ENCODE data around the gene ROBO1.

ROBO1 gene

DNA sequence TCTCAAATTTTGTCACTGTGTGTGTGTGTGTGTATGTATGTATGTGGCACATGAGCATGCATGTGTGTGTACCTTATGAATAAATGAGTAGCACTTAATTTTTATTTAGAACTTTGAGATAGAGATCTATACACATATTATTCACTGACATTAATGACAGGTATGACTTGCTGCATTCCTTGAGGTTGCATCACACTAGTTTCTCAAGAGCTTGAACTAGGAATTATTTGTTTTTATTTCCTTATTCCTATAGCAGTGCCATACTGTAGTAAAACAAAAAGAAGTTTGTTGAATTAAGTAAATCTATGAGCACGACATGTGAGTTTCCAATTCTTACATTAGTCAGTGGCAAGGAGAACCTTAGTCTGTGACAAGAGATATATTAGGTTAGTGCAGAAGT, 943.9 kb downstream of the ROBO1 start:
- no peak for DNase-seq

DNA sequence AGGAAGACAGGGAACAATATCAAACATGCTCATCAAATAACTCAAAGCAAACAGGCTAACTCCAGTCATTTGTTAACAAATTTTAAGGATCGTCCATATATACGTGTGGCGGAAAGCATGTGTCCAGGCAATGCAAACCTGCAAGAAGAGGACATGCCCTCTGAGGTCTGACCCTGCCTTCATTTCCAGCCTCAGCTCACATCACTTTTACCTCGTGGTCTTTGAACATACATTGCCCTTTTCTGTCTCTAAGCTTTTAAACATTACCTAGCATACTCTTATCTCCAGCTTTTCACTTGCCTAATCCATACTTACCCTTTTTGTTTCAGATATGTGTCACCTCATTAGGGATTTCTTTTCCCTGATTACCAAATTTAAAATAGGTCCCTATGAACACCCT, 944.4 kb downstream of the ROBO1 start:
- no peak for DNase-seq

- no peak for DNase-seq
These were observed 945.1 kb downstream of the ROBO1 start for GRCh38 chr3:78822726-78823125.

DNA sequence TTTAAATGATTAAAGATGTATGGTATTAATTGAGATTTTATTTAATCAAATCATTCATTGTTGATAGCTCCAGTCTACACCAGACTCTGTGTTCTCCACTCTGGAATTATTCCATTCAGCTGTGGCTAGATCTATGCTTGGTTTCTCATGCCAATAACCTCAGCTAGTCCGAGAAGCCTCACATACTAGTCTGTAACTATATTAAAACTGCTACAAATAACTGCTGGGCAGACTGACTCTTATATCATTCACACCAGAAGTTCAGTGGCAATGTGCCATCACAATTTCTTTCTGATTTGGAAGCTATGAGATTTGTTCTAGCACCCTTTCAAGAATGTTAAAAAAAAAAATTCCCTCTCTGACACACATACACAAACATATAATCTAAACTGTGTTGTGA, 947.3 kb downstream of the ROBO1 start:
- DNase-seq: no peak

DNA sequence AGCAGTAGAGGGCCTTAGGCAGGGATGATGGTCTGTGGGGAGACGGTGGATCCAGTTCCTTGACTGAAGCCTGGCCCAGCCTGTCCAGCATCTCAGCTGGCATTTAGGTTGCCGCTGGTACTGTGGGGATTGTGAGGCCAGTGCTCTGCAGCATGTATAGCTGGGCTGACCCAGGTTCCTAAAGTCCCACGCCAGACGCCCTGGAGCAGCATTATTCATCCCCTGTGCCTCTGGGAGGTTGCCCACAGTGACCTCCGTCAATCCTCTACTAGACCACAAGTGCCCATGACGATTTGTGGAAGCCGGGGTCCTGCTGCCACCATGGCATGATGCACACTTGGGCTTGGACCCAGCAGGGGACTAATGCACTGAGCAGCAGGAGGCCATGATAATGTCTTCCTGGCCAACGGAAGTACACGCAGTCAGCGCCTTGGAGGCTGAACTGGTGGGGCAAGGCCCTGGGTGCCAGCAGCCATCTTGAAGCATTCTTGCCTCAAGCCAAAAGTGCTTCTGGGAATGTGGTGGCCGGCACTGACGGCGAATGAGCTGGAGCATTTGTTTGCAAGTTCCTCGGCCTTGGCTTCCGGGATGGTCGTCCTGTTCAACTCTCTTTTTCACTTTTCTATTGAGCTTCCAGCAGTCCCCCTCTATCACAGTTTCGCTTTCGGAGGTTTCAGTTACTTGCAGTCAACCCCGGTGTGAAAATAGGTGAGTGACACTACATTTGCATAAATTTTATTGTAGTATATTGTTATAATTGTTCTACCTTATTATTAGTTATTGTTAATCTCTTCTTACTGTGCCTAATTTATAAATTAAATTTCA, 949.4 kb downstream of the ROBO1 start:
- DNase-seq: no peak

- no peak for DNase-seq
These were observed 952.8 kb downstream of the ROBO1 start for GRCh38 chr3:78814893-78815562.

DNA sequence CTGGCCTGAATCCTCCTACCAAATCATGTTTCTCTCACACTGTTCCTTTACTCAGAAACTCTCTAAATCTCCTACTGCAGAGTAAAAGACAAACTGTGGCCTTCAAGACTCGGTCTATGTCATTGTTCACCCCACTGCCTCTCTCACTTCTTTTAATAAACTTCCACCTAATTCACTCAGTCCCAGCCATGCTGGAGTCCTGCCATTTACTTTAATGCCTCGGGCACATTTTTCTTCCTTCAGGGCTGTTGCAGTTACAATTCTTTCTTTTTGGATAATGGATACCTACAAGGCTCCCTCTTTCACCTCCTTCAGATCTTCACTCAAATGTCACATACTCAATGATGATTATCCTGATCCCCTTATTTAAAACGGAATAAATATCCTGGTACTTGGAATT, 955.6 kb downstream of the ROBO1 start:
- no peak for DNase-seq

GRCh38 chr3:78809966-78810365, 957.8 kb downstream of the ROBO1 start:
- no peak for DNase-seq

GRCh38 chr3:78804251-78805037, 963.4 kb downstream of the ROBO1 start:
- no peak for DNase-seq

- no peak for DNase-seq
These were observed 965.3 kb downstream of the ROBO1 start for GRCh38 chr3:78802562-78802930.

- no peak for DNase-seq
These were observed 965.8 kb downstream of the ROBO1 start for GRCh38 chr3:78801926-78802561.

DNA sequence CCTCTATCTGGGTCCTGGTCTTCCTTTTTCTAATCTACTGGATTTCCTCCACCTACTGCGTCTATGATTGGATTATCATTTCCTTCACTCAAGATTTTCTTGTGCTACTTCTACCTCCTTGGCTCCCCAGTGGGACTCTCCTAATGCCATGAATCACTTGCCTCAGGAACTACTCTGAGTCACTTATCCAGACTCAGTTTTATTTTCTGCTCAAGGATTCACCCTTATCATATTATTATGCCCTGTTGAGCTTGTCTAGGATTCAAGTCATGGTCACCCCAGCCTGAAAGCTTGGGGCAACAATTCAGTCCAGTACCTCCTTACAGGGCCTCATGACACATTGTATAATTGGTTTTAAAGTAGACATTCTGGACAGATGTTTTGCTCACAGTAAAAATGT, 968.1 kb downstream of the ROBO1 start:
- DNase-seq: no peak

DNA sequence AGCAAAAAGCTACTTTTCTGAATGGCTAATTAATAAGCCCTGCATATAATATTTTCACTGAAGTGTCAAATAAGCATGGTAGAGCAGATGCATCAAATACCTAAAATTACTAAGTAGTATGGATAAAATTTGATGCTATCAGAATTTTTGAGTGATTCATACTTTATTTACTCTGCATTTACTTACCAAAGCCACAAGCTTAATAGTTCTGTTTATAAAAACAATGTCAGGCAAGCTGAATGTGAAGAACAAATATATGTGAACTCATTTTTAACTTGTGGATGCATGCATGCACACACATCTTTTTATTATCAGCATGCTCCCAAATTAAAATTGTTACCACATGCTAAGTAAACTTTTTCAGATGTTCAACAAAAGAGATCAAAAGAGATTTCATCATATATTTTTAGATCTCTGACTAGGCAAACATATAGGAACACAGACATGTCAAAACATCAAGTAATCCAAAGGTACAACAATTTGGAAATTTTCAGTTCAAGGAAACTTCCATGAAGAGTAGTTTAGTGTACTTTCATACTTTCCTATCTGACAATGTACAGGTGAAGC, 969.4 kb downstream of the ROBO1 start:
- no peak for DNase-seq

- DNase-seq: no peak
These were observed 973.4 kb downstream of the ROBO1 start for GRCh38 chr3:78794431-78794830.

DNA sequence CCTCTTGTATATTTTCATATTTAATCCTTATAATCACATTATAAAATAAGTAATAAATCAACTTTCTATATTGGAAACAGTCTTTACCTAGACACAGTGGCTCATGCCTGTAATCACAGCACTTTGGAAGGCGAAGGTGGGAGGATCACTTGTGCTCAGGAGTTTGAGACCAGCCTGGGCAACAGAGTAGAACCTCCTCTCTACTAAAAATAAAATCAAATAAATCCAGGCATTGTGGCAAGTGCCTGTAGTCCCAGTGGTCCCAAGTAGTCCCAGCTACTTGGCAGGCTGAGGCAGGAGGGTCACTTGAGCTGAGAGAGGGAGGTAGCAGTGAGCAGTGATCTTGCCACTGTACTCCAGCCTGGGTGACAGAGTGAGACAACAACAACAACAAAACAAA, 975.1 kb downstream of the ROBO1 start:
- no peak for DNase-seq

- DNase-seq: no peak
These were observed 975.6 kb downstream of the ROBO1 start for GRCh38 chr3:78792212-78792611.

- no peak for DNase-seq
These were observed 976.0 kb downstream of the ROBO1 start for GRCh38 chr3:78791753-78792152.

DNA sequence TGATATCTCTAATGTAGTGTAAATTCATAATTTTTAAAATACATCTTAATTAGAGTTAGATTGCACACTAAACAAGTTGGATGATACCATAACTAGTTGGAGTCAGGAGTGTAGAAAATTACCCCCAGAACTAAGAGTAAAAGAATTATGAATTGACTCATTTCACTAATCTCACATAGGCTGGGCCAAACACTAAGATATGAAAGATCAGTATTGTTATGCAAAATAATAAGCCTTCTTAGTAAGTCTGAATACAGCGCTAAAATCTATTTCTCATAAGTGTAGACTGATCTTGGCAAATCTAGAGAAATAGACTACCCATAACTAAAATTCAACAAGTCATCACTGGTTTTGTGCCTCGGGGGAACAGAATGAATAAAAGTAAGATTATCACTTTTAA, 979.0 kb downstream of the ROBO1 start:
- no peak for DNase-seq

DNA sequence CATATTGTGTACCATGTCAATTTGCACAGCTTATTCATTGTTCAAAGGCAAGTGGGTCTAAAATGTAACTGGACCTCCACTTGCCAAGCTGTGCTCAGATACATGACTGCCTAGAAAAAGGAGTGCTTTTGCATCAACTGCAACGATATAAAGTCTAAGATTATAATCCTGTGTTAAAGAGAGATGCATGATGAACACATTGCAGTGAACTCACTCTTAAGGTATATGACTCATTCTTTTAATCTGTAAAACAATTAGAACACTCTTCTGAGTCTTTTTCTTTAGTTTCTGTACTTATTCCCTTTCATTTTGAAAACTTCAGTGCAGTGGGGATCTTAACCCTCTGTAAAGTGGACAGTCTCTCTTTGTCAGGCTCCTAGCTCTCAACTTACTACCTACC, 982.8 kb downstream of the ROBO1 start:
- DNase-seq: no peak

- DNase-seq: no peak
These were observed 986.4 kb downstream of the ROBO1 start for GRCh38 chr3:78781351-78781750.

DNA sequence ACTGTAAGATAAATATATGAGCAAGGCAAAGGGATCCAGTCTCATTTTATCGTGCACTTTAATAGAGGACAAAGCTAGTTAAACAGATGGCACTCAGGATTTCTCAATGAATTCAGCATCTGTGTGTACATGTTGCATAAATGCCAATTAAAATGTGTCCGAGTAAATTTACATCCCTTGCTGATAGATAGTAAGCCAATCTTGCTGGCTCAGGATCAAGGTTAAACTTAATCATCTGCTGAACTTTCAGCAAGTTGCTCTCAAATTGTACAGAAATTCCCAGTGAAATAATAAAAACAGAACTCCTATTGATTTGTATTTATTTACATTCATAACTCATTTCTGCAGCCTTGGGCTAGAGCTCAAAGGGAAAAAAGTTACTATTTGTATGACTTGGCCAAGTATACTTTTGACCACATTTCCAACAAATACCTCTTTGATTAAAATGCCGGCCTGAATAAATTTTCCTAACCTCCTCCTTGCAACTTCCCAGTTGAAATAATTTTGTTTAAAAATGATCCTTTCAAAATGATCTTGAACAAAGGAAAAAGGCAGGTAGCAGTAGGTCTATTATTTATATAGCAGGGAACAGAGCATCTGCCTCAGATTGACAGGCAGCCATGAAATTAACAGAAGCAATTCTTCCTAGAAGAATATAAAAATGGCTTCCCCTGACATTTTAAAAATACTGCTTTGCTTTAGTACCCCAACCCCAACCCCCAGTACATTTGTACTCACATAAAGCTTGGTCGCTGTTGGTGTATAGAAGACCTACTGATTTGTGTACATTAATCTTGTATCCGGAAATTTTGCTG, 1001.9 kb downstream of the ROBO1 start:
- no peak for DNase-seq

GRCh38 chr3:78764634-78765033, 1003.2 kb downstream of the ROBO1 start:
- no peak for DNase-seq
